Measurements from ENCODE around the gene HDAC11.

HDAC11 gene

GRCh38 chr3:13525827-13526625 is 45.9 kb downstream of the HDAC11 start:
- no peak for DNase-seq (ENCODE audit: low read depth in 1 of 2, low spot score in 1 of 2)
- Histone ChIP-seq H3K27me3 (ENCODE audit: insufficient read depth, poor library complexity, severe bottlenecking) (no peaks in the 10 kb centered on the region), H3K4me3 (replicated peaks; ENCODE audit: insufficient read depth, low read length) (no peak overlapping the region), H3K27ac (replicated peaks) (no peak overlapping the region)
- TF ChIP-seq CTCF (IDR thresholded peaks at IDR 0.05; ENCODE audit: insufficient read depth, low read length) (no peak), SPI1 (IDR thresholded peaks at IDR 0.05; ENCODE audit: borderline replicate concordance, low read depth) (no peak), GABPA (IDR thresholded peaks at IDR 0.05; ENCODE audit: low read depth) (no peak), POLR2AphosphoS5 (IDR thresholded peaks at IDR 0.05; ENCODE audit: low read depth) (no peak)
- TF ChIP-seq, protein P1, sequence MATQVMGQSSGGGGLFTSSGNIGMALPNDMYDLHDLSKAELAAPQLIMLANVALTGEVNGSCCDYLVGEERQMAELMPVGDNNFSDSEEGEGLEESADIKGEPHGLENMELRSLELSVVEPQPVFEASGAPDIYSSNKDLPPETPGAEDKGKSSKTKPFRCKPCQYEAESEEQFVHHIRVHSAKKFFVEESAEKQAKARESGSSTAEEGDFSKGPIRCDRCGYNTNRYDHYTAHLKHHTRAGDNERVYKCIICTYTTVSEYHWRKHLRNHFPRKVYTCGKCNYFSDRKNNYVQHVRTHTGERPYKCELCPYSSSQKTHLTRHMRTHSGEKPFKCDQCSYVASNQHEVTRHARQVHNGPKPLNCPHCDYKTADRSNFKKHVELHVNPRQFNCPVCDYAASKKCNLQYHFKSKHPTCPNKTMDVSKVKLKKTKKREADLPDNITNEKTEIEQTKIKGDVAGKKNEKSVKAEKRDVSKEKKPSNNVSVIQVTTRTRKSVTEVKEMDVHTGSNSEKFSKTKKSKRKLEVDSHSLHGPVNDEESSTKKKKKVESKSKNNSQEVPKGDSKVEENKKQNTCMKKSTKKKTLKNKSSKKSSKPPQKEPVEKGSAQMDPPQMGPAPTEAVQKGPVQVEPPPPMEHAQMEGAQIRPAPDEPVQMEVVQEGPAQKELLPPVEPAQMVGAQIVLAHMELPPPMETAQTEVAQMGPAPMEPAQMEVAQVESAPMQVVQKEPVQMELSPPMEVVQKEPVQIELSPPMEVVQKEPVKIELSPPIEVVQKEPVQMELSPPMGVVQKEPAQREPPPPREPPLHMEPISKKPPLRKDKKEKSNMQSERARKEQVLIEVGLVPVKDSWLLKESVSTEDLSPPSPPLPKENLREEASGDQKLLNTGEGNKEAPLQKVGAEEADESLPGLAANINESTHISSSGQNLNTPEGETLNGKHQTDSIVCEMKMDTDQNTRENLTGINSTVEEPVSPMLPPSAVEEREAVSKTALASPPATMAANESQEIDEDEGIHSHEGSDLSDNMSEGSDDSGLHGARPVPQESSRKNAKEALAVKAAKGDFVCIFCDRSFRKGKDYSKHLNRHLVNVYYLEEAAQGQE (IDR thresholded peaks at IDR 0.05; ENCODE audit: insufficient replicate concordance, low read depth): no peak

- no peaks in the 10 kb centered on the region for H3K27me3 ChIP-seq (ENCODE audit: insufficient read depth, poor library complexity, severe bottlenecking)
- H3K4me3 ChIP-seq (replicated peaks; ENCODE audit: insufficient read depth, low read length): no peak overlapping the region
- TF ChIP-seq CTCF (IDR thresholded peaks at IDR 0.05; ENCODE audit: insufficient read depth, low read length) (no peak), POLR2AphosphoS5 (IDR thresholded peaks at IDR 0.05; ENCODE audit: low read depth) (no peak), SPI1 (IDR thresholded peaks at IDR 0.05; ENCODE audit: borderline replicate concordance, low read depth) (no peak), GABPA (IDR thresholded peaks at IDR 0.05; ENCODE audit: low read depth) (no peak)
- TF ChIP-seq, protein P1 (IDR thresholded peaks at IDR 0.05; ENCODE audit: insufficient replicate concordance, low read depth): no peak
- no peak for DNase-seq (ENCODE audit: low read depth in 1 of 2, low spot score in 1 of 2)
- H3K27ac ChIP-seq (replicated peaks): no peak overlapping the region
Observed at GRCh38 chr3:13526626-13526949, 46.5 kb downstream of the HDAC11 start.

DNA sequence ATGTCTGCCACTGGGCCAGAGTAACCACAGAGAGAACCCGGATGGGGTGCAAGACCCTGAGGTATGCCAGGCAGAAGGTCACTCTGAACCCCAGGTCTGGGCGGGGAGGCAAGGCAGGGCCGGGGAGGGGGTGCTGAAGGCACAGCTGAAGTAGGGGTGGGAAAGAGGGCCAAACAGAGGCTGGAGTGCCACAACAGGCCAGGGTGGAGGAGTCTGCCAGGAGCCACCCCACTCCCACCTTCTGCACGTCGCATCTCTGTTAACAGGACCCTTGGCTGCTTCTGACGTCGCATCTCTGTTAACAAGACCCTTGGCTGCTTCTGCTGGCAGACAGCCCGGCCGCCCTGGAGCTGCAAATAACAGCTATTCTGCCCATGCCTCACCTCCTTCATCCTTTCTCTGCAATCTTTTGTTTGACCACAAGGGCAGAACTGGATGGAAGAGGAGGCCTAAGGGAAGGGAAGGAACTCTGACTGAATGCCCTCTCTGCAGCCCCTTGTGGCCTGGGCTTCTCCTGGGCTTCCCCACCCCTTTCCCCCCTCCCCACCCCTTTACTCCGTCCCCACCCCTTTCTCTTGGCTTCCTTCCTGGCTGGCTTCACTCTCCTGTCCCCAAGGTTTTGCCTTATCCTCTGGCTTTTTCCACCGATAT is 48.2 kb downstream of the HDAC11 start:
- Histone ChIP-seq H3K27ac (replicated peaks) (no peak overlapping the region), H3K4me3 (replicated peaks; ENCODE audit: insufficient read depth, low read length) (no peak overlapping the region), H3K27me3 (ENCODE audit: insufficient read depth, poor library complexity, severe bottlenecking) (no peaks in the 10 kb centered on the region)
- TF ChIP-seq CTCF (IDR thresholded peaks at IDR 0.05; ENCODE audit: insufficient read depth, low read length) (peak; percentile 16), GABPA (IDR thresholded peaks at IDR 0.05; ENCODE audit: low read depth) (no peak)
- no peak for DNase-seq (ENCODE audit: low read depth in 1 of 2, low spot score in 1 of 2)

All from HL-60 (cell line).